ENCODE measurements around the gene FBXL7.

DNA sequence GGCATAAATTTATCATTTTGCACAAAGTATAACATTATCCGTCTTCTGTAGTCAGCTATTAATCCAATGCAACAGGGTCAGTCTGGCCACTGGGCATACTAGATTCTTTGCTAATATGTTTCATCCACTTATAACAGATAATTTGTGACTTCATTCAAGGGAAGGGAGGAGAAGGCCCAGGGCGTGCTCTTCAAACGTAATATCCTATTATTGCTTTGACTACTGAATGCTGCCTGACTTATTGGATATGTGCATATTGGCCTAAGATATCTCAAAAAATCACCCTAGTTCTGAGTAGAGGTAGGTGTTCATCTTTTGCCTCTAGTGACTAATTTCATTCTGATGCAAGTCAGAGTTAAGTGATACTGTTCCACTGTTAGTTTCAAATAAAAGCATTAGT is 6.9 kb downstream of the FBXL7 start:
- no peak for TF ChIP-seq EZH2phosphoT487 (IDR thresholded peaks at IDR 0.05; ENCODE audit: insufficient read depth, low read depth)
- TF ChIP-seq EZH2 (IDR thresholded peaks at IDR 0.05; ENCODE audit: insufficient read depth, poor library complexity, severe bottlenecking): no peak

All from GM23248 (cell line).